Measurements from ENCODE around the gene SDK1.
A peak's percentile ranks its signal among the peaks of the same experiment; 100 is the strongest.

SDK1 gene

GRCh38 chr7:3415861-3416312, 114.8 kb downstream of the SDK1 start:
- DNase-seq (ENCODE audit: low read depth in 2 of 2) = no peak

DNA sequence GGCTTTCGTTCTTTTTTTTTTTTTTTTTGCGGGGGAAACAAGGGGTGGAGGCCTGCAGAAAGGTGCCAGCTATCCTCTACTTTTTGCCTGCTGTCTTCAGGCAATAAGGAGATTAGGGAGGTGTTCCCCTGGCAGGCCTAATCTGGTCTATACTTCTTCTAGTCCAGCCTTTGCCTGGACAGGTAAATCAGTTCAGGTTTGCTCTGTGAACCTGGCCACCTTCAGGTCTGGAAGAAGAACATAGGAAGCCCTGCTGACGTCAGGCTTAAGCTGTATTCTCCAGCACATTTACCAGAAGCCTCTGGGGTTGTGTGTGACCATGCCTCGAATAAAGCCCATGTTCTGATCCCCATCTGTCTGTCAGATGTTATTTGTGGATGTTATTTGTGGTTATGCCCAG, 115.4 kb downstream of the SDK1 start:
- DNase-seq (ENCODE audit: low read depth in 2 of 2) = no peak

DNA sequence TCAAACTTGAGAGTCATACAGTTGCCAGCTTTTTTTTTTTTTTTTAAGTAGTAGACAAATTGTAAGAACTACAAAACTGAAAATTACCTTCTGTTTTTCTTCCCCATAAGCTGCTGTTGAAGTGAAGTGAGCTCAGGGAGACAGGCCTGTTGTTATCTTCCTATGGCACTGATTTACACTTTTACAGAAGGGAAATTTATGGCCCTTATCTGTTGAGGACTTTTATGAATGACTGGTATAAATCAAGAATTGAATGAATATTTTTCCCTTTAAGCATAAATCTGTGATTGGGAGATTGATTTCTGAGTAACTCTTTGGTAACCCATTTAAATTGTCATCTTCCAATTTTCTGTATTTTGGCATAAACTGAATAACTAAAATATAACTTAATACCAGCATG, 124.0 kb downstream of the SDK1 start:
- DNase-seq (ENCODE audit: low read depth in 2 of 2) = no peak

GRCh38 chr7:3426064-3426463, 125.0 kb downstream of the SDK1 start:
- DNase-seq (ENCODE audit: low read depth in 2 of 2) = no peak

DNA sequence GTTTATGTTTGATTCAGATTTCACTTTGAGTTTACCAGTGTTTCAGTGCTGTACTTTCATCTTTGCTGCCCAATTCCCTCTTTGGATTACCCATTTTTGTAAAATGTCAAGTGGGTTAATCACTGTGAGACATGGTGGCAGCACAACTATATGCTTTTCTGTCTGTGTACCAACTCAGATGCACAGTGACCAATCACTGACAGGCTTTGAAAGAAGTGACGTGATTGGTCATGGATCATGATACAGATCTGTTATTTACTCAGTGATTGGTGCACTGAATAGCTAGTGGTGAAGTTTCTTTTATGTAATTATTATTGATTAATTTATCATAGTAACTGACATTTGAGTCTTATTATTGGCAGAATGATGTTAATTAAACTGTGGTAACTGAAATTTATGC, 126.9 kb downstream of the SDK1 start:
- DNase-seq (ENCODE audit: low read depth in 2 of 2) = no peak

DNA sequence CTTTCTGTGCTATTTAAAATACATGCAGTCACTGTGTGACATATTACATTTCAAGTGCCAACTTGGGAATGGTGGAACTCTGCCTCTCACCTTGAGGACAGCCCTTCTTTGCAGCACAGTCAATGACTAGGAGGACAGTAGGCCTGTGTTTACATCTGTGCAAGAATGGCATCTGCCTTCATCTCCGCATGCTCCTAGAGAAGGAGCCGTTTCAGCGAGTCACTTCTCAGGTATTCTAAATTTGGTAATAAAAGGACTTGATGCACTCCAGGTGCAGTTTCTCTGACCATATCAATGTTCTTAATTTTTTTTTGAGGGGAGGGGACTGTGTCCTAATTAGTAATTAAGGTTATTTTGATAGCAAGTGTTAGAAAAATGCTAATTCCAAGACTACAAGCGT, 128.9 kb downstream of the SDK1 start:
- DNase-seq (ENCODE audit: low read depth in 2 of 2) = no peak

GRCh38 chr7:3430588-3430987, 129.5 kb downstream of the SDK1 start:
- DNase-seq (ENCODE audit: low read depth in 2 of 2) = no peak

DNA sequence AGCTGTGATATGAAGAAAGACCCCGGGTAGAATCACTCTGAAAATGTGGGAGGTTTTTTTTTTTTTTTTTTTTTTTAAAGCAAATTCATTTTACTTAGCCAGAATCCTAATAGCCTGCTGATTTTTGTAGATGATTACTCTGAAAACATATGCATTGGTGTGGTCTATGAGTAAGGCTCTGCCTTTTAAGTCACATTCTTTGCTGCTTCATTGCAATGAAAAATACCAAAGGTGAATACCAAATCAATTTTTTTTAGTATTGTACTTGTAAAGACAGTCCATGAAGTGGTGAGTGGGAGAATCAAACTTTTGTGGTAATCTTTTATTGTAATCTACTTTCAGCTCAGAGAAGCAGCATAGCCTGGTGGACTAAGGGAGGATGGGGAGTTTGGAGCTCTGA, 130.3 kb downstream of the SDK1 start:
- DNase-seq (ENCODE audit: low read depth in 2 of 2) = no peak

- no peak for DNase-seq (ENCODE audit: low read depth in 2 of 2)
These were observed 131.9 kb downstream of the SDK1 start for GRCh38 chr7:3432911-3433310.

DNA sequence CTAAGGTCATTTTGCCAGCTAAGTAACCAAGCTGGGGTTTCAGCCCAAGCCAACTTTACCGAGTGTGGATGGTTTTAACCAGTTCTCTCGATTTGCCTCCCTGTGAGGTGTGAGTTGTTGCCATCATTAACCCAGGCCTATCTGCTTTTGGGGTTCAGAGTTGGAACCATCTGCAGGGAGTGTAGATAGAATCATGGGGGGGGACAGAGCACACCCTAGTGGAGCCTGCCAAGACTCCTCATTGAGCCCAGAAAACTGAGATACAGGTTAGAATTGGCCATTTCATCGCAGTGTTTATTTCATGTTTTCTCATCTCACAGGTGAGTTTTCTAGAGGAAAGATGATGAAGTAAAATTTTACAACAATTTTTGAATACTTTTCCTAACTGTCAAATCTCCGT, 133.6 kb downstream of the SDK1 start:
- DNase-seq (ENCODE audit: low read depth in 2 of 2) = no peak

DNA sequence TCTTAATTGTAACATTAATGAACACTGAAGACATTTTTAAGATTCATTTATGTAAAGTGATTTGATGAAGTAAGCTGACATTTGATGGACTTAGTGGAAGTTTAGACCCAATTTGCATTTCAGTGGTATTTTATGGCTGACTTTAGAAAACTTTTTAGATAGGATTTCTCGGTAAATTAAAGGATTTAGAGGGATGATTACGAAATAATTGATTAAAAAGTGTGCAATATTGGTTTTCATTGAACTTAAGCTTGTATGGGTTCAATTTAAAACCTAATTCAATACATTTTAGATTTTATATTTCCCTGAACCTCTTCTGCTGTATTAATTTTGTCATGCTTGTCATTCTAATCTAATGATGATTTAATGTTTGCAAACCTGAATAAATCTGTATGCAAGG, 135.1 kb downstream of the SDK1 start:
- no peak for DNase-seq (ENCODE audit: low read depth in 2 of 2)

- no peak for DNase-seq (ENCODE audit: low read depth in 2 of 2)
These were observed 135.7 kb downstream of the SDK1 start for GRCh38 chr7:3436746-3437145.

DNA sequence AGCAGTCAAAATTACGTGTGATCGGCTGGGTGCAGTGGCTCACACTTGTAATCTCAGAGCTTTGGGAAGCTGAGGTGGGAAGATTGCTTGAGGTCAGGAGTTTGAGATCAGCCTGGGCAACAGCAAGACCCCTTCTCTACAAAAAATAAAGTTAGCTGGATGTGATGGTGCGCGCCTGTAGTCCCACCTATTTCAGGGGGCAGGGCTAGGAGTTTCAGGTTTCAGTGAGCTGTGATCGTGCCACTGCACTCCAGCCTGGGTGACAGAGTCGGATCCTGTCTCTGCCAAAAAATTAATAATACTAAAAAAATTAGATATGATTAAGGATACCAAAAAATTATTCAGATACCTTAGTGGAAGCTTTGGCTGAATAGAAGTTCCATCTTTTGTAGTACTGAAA, 136.4 kb downstream of the SDK1 start:
- DNase-seq (ENCODE audit: low read depth in 2 of 2) = no peak

DNA sequence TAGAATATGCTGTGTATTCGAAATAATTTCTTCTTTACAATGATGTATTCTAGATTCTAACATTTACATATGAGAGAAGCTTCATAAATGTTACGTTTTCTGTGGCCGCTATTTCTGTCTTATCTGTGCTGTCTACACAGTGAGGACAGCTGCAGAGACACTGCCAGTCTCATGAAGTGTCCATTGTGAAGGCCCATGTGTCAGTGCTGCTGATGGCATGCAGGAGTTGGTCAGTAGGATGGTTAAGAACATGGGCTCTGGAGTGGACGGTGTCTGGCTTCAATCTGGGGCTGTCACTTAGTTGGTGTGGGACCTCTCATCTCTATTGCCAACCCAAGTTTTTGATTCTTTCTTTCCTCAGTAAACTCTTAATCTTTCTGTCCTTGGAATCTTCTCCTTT, 137.3 kb downstream of the SDK1 start:
- DNase-seq (ENCODE audit: low read depth in 2 of 2) = no peak

DNA sequence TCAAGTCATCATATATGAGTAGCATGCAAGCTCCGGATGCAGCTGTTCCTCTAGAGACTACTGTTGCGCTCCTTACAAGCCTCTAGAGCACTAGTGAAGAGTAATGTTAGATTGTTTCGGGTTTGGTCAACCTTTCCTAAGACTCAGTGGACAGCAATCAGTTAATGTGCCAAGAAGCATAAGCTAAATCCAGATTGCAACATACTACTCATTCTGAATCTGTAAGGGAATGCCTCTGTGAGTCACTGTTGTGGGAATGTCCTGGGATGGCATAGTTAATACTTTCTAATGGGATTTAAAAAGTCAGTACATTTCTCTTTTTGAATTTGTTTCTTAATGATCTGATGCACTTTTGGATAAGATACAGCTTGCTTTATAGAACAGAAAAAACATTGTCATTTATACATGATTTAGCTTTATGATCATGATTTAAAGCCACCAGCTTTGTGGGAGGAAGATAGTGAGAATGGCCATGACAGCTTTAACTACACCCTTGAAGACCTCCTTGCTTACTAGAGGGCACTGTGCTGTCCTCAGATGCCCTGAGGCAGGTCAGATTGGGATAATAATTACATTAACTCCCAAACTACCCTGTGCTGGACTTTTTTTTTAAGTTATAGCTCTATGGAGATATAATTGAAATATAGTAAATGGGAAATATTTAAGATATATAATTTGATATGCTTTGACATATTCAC, 138.4 kb downstream of the SDK1 start:
- DNase-seq (ENCODE audit: low read depth in 2 of 2) = no peak

DNA sequence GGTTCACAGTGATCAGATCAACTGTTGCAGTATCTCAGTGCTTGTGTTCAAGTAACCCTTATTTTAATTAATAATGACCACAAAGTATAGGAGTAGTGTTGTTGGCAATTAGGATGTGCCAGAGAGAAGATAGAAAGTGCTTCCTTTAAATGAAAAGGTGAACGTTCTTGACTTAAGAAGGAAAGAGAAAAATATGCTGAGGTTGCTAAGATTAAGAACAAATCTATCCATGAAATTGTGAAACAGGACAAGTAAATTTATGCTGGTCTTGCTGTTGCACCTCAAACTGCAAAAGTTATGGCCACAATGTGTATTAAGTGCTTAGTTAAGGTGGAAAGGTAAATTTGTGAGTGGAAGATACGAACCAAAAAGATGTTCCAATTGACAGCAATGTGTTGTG, 139.5 kb downstream of the SDK1 start:
- DNase-seq (ENCODE audit: low read depth in 2 of 2) = no peak

DNA sequence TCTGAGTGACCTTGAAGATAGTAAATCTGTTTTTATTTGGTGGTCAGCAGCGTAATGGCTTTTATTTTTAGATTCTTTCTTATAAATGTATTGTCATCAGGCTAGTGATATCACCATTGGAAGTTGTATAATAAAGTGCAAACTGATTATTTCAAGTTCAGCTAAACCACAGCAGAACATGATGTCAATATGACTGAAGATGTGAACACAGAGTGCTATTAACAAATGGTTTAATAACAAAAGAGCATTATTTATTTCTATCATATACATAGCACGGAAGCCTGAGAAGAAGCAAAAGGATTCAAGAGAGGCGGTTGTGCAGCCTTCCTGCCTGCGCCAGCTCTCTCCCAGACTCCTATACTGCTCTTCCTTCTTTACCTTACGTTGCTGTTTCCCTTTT, 142.7 kb downstream of the SDK1 start:
- no peak for DNase-seq (ENCODE audit: low read depth in 2 of 2)

- DNase-seq (ENCODE audit: low read depth in 2 of 2) = no peak
These were observed 145.7 kb downstream of the SDK1 start for GRCh38 chr7:3446786-3447185.

DNA sequence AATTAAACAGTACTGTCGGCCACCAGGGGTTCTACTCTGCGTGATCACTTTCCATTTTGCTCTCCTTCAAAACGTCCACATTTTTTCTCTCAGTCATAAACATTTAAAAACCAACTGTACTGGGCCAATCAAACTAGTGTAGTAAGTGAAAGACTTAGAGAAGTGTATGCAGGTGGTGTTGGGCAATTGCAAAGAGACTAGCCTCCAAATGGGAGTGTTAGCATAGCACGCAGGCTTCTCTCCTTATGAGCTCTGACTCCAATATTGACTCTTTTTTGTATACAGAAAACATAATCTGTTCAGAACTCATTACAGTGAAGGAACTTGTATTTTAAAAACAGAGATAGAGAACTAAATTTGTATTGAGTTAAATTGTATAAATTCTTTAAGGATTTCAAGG, 150.6 kb downstream of the SDK1 start:
- no peak for DNase-seq (ENCODE audit: low read depth in 2 of 2)

DNA sequence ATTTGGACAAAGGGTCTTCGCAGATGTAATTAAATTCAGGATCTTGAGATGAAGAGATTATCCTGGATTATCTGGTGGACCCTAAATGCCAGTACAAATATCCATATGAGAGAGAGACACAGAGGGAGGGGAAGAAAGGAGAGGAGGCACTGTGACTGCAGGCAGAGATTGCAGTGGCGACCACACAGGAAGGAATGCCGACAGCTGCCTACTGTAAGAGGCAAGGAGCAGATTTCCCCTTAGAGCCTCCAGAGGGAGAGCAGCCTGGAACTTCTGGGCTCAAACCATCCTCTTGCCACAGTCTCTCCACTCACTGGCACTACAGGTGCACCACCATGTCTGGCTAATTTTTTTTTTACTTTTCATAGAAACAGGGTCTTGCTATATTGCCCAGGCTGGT, 152.3 kb downstream of the SDK1 start:
- DNase-seq (ENCODE audit: low read depth in 2 of 2) = no peak

- no peak for DNase-seq (ENCODE audit: low read depth in 2 of 2)
These were observed 154.9 kb downstream of the SDK1 start for GRCh38 chr7:3455806-3456595.

DNA sequence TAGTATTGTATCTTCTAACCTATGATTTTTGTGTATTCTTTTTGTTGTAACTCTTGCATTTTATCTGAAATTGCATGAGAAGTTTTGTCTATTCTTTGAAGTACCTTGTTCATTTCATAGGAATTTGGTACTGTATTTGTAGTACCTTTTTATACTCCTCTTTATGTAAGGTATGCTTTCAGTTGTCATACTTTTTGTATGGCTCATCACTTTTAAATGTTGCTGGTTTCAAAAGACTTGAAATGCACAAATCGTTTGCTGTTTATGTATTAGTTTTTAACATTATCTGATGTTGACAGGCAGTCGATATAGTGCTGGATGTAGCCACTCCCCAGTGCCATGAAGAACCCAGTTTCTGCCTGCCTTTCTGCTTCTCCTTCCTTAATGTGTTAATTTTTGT, 158.1 kb downstream of the SDK1 start:
- no peak for DNase-seq (ENCODE audit: low read depth in 2 of 2)

DNA sequence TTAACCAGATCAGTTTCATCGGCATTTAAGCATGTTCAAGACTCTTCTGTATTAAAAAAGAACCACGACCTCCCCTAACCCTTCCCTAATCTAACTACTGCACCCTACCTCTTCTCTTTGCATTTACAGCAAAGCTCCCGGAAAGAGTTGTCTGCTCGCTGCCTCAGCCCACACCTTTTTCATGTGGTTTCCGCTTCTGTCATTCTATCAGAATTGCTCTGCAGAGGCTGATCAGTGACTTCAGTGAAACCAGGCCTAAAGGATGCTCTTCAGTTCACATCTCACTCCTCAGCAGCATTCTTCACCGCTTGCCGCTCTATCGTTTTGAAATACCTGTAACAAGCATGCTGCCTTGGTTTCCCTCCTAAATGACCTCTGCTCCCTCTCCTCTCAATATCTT, 160.9 kb downstream of the SDK1 start:
- DNase-seq (ENCODE audit: low read depth in 2 of 2) = peak in 1 of 2 donors; percentile 22

- DNase-seq (ENCODE audit: low read depth in 2 of 2) = no peak
These were observed 162.6 kb downstream of the SDK1 start for GRCh38 chr7:3463696-3464095.
